Brain microvascular endothelial cell (primary cell): Measurements from ENCODE around the gene NGRN.
"Not testable (repeated sequence)": the region's sequence is repeated elsewhere in the genome, so short reads cannot be mapped to it uniquely, and the experiment has no call there.

Experiments
- DNase-seq: peaks from one replicate; pipeline ENCODE4 v3.0.0-alpha.2; 2020
- H3K27ac ChIP-seq: fragments of 250-450 bp; sonication (Bioruptor Pico); 2 replicates; pipeline ENCODE4 v1.5.1; 2020; ENCODE audit warnings: mild to moderate bottlenecking, moderate library complexity
- H3K27me3 ChIP-seq: fragments of 250-450 bp; sonication (Bioruptor Pico); replicated peaks from 2 replicates; pipeline ENCODE4 v1.5.1; 2020; ENCODE audit warnings: mild to moderate bottlenecking
- H3K36me3 ChIP-seq: fragments of 250-450 bp; sonication (Bioruptor Pico); replicated peaks from 2 replicates; pipeline ENCODE4 v1.5.1; 2020; ENCODE audit warnings: mild to moderate bottlenecking
- H3K4me3 ChIP-seq: 2 replicates; pipeline ENCODE4 v1.5.1; 2011; ENCODE audit warnings: low read depth, mild to moderate bottlenecking, control low read depth, low read length, moderate library complexity
- in situ Hi-C: cut with HindIII; loops from 2 replicates; pipeline ENCODE4 v1.10.0; 2017; ENCODE audit warnings: low sequenced_read_pairs, low pct_ligation_motif_present
- TF ChIP-seq, protein P1 (sequence below): IDR thresholded peaks from 2 replicates; pipeline ENCODE4 v1.5.1; 2011; ENCODE audit warnings: low read depth, mild to moderate bottlenecking, moderate library complexity, low read length, control low read depth, inconsistent platforms; ENCODE audit errors: missing control alignments

The NGRN gene

DNA sequence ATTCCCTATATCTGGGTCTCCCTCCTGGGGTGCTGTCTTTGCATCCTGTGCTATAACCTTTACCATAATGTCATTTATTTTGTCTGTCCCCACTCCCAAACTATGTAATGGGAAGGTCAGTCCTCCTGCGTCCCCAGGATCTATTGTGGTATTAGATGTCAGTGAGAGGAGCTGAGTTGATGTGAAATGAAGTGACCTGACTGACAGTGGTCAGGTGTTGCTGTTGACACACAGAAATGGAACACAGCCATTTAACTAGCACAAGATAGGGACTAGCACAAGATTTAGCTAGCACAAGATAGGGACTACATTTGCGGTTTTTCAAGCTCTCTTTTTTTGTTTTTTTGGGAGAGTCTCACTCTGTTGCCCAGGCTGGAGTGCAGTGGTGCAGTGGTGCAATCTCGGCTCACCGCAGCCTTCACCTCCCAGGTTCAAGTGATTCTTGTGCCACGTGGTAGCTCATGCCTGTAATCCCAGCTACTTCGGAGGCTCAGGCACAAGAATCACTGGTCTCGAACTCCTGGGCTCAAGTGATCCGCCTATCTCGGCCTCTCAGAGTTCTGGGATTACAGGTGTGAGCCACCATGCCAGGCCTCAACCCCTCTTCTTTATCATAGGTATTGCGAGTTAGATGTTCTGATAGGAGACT is 5.2 kb downstream of the NGRN start:
- Histone ChIP-seq H3K27ac (no peak overlapping the region), H3K36me3 (peaks cover 41% of the 10 kb centered on the region), H3K27me3 (no peaks in the 10 kb centered on the region), H3K4me3 (no peak overlapping the region)
- no peak for DNase-seq
- TF ChIP-seq, protein P1, sequence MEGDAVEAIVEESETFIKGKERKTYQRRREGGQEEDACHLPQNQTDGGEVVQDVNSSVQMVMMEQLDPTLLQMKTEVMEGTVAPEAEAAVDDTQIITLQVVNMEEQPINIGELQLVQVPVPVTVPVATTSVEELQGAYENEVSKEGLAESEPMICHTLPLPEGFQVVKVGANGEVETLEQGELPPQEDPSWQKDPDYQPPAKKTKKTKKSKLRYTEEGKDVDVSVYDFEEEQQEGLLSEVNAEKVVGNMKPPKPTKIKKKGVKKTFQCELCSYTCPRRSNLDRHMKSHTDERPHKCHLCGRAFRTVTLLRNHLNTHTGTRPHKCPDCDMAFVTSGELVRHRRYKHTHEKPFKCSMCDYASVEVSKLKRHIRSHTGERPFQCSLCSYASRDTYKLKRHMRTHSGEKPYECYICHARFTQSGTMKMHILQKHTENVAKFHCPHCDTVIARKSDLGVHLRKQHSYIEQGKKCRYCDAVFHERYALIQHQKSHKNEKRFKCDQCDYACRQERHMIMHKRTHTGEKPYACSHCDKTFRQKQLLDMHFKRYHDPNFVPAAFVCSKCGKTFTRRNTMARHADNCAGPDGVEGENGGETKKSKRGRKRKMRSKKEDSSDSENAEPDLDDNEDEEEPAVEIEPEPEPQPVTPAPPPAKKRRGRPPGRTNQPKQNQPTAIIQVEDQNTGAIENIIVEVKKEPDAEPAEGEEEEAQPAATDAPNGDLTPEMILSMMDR = no peak
- in situ Hi-C loops = no loop called here

DNA sequence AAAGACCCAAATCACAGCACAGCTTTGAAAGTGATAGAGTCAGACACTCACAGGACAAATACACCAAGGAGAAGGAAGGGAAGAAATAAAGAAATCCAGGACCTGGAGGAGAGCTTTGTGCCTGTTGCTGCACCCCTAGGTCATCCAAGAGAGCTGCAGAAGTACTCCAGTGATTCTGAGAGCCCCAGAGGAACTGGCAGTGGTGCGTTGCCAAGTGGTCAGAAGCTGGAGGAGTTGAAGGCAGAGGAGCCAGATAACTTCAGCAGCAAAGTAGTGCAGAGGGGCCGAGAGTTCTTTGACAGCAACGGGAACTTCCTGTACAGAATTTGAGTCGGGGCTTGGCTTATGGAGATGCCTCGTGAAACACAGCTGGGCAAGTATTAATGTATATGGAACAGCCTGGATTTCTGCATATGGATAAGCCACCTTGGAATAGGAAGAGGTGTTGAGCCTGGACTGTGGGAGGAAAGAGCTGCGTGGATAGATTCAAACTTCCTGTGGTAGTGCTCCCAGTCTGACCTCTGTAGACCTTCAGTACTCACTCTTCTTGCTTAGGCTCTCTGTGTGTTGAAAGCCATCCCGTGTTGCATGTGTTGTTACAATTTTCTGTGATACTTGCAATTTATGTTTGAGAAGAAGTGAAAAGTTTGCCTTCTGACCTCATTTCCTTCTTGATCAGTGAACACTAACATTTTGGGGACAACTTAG is 6.1 kb downstream of the NGRN start:
- in situ Hi-C loops = no loop called here
- Histone ChIP-seq H3K36me3 (peaks cover 41% of the 10 kb centered on the region), H3K4me3 (no peak overlapping the region), H3K27me3 (no peaks in the 10 kb centered on the region), H3K27ac (no peak overlapping the region)
- no peak for DNase-seq
- TF ChIP-seq, protein P1 = no peak

DNA sequence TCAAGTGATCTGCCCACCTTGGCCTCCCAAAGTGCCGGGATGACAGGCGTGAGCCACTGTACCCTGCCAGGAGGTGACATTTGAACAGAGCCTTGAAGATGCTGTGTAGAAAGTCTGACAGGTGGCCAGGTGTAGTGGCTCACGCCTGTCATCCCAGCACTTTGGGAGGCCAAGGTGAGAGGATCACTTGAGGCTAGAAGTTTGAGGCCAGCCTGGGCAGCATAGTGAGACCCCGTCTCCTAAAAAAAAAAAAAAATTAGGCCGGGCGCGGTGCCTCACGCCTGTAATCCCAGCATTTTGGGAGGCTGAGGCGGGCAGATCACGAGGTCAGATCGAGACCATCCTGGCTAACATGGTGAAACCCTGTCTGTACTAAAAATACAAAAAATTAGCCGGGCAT is 13.0 kb downstream of the NGRN start:
- H3K27me3 ChIP-seq, in situ Hi-C loops, H3K27ac ChIP-seq, DNase-seq, H3K4me3 ChIP-seq, H3K36me3 ChIP-seq: not testable (repeated sequence)

DNA sequence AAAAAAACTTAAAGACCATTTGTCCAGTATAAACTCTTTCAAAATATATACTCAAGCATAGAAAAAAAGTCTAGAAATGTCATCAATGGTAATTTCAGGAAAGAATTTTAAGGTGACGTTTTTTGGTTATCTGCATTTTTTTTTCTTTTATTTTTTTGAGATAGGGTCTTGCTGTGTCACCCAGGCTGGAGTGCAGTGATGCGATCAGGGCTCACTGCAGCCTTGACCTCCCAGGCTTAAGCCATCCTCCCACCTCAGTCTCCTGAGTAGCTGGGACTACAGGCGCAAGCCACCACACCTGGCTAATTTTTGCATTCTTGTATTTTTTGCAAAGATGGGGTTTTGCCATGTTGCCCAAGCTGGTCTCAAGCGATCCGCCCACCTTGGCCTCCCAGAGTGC is 15.3 kb downstream of the NGRN start:
- H3K4me3 ChIP-seq, H3K27ac ChIP-seq, H3K27me3 ChIP-seq, DNase-seq, in situ Hi-C loops, H3K36me3 ChIP-seq: not testable (repeated sequence)

DNA sequence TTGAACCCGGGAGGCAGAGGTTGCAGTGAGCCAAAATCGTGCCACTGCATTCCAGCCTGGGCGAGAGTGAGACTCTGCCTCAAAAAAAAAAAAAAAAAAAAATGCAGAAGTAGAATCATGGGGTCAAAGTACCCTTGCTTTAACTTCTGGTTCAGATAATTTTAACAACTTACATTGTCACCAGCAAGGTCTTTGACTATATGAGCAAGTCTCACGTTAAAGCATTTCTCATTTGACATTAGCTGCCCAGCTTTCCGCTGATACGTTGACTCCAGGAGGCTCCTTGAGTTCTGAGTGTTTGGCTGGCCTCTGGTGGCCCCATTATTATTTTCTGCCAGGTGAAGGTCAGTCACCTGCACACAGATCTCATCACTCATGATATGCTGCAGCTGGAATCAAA is 16.2 kb downstream of the NGRN start:
- H3K27me3 ChIP-seq, in situ Hi-C loops, H3K4me3 ChIP-seq: not testable (repeated sequence)

DNA sequence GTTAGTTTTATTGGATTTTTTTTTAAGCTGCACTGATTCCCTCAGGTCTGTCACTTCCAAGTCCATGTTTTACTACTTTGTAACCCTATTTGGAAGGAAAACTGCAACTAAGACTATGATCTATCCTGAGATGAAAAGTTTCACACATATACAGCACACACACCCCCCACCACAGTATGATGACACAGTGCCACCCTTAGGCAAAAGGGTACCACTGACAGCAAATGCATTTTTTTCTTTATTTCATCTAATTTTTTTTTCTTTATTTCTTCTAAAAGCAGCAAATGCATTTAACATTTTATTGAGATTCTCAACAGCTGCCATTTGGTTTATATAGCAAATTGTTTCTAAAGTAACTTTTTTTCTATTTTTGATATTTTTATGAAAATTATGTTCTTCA is 21.2 kb downstream of the NGRN start:
- TF ChIP-seq, protein P1 = peak; percentile 50
- Histone ChIP-seq H3K36me3 (no peaks in the 10 kb centered on the region), H3K27me3 (no peaks in the 10 kb centered on the region), H3K27ac (no peak overlapping the region), H3K4me3 (no peak overlapping the region)
- in situ Hi-C loops = no loop called here
- DNase-seq = no peak

More for the DNA sequence above, 16.2 kb downstream of the NGRN start:
- H3K27ac ChIP-seq, H3K36me3 ChIP-seq, DNase-seq: not testable (repeated sequence)

DNA sequence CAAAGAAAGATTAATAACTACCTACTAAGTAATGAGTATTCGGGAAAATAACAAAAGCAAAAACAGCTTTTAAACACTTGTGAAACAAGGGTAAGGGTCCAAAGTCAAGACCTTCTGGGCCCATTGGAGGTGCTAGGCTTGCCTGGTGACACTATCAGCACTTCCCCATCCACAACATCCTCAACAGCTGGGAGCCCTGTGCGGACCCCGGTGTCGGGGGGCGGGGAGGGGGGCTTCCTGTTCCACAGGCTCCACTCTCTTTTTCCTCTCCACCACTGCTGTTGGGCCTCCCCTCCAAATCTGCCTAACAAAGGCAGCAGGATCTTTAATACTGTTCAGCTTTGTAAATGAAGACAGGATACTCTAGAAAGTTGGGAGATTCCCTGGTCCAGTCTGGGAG is 21.6 kb downstream of the NGRN start:
- Histone ChIP-seq H3K27me3 (no peaks in the 10 kb centered on the region), H3K4me3 (no peak overlapping the region), H3K36me3 (no peaks in the 10 kb centered on the region), H3K27ac (no peak overlapping the region)
- TF ChIP-seq, protein P1 = no peak
- in situ Hi-C loops = no loop called here
- DNase-seq = no peak
